Ishikawa (cell line): ENCODE data around the gene TOGARAM1.

Source experiments
- CEBPB ChIP-seq: IDR thresholded peaks from 2 replicates; pipeline ENCODE4 v1.6.1; 2012
- CREB1 ChIP-seq: IDR thresholded peaks from 2 replicates; pipeline ENCODE4 v1.6.1; 2012; ENCODE audit warnings: low read depth
- EGR1 ChIP-seq: IDR thresholded peaks from 2 replicates; pipeline ENCODE4 v1.6.1; 2012
- EP300 ChIP-seq: IDR thresholded peaks from 2 replicates; pipeline ENCODE4 v1.6.1; 2012; ENCODE audit warnings: borderline replicate concordance
- FOXM1 ChIP-seq: IDR thresholded peaks from 2 replicates; pipeline ENCODE4 v1.6.1; 2012; ENCODE audit warnings: low read depth, borderline replicate concordance
- MAX ChIP-seq: IDR thresholded peaks from 2 replicates; pipeline ENCODE4 v1.6.1; 2012
- NFIC ChIP-seq: IDR thresholded peaks from 2 replicates; pipeline ENCODE4 v1.6.1; 2012
- RAD21 ChIP-seq: IDR thresholded peaks from 2 replicates; pipeline ENCODE4 v1.6.1; 2012; ENCODE audit warnings: low read depth
- REST ChIP-seq: IDR thresholded peaks from 2 replicates; pipeline ENCODE4 v1.6.1; 2012; ENCODE audit warnings: low read depth, mild to moderate bottlenecking
- TAF1 ChIP-seq: IDR thresholded peaks from 2 replicates; pipeline ENCODE4 v1.6.1; 2012; ENCODE audit warnings: low read depth, mild to moderate bottlenecking
- TCF12 ChIP-seq: IDR thresholded peaks from 2 replicates; pipeline ENCODE4 v1.6.1; 2012; ENCODE audit warnings: low read depth
- TEAD4 ChIP-seq: IDR thresholded peaks from 2 replicates; pipeline ENCODE4 v1.6.1; 2012
- USF1 ChIP-seq: IDR thresholded peaks from 2 replicates; pipeline ENCODE4 v1.6.1; 2012
- YY1 ChIP-seq: IDR thresholded peaks from 2 replicates; pipeline ENCODE4 v1.6.1; 2012; ENCODE audit warnings: low read depth
- ZBTB7A ChIP-seq: IDR thresholded peaks from 2 replicates; pipeline ENCODE4 v1.6.1; 2012; ENCODE audit warnings: low read depth

TOGARAM1 gene

GRCh38 chr14:44971459-44971858 is 9.5 kb downstream of the TOGARAM1 start:
- TF ChIP-seq USF1 (no peak), CEBPB (no peak), NFIC (no peak), REST (no peak), ZBTB7A (no peak), YY1 (no peak), EP300 (no peak), TAF1 (no peak), TCF12 (no peak), CREB1 (no peak), FOXM1 (no peak), MAX (no peak), EGR1 (no peak), RAD21 (no peak), TEAD4 (no peak)

GRCh38 chr14:44979273-44979672 is 17.3 kb downstream of the TOGARAM1 start:
- TF ChIP-seq CEBPB (no peak), REST (no peak), MAX (no peak), RAD21 (no peak), TCF12 (no peak), TEAD4 (no peak)

- TF ChIP-seq TAF1, result no peak
- TF ChIP-seq TEAD4, result no peak
- no peak for TF ChIP-seq ZBTB7A
- TF ChIP-seq CREB1, result no peak
- TF ChIP-seq USF1, result no peak
- TF ChIP-seq TCF12, result no peak
- TF ChIP-seq REST, result no peak
- TF ChIP-seq NFIC, result no peak
Observed at GRCh38 chr14:44979740-44980356, 17.9 kb downstream of the TOGARAM1 start.

- no peak for TF ChIP-seq CREB1
- no peak for TF ChIP-seq EP300
- TF ChIP-seq REST, result no peak
- no peak for TF ChIP-seq NFIC
- TF ChIP-seq RAD21, result no peak
- TF ChIP-seq TCF12, result no peak
- no peak for TF ChIP-seq YY1
- TF ChIP-seq EGR1, result no peak
- TF ChIP-seq ZBTB7A, result no peak
- no peak for TF ChIP-seq MAX
- no peak for TF ChIP-seq USF1
- TF ChIP-seq CEBPB, result no peak
- no peak for TF ChIP-seq TEAD4
- no peak for TF ChIP-seq FOXM1
- no peak for TF ChIP-seq TAF1
Observed at GRCh38 chr14:44981198-44981597, 19.2 kb downstream of the TOGARAM1 start.
